Left lung (tissue), 10 donors: ENCODE results near the gene CYP1B1. TPM values are rescaled to one million over a fixed set of nuclear protein-coding genes. Genes with fewer than 3 reads are reported as not detected.

Experiments used
- ATAC-seq: fragments of 200-7000 bp; cut with Tn5 transposase; one replicate; pipeline ENCODE4 v1.9.1; 2020; ENCODE audit warnings: moderate library complexity
- DNase-seq, 4 donors: peaks; one replicate each; pipeline ENCODE4 v3.0.0-alpha.2; 2013 to 2020
- H3K27ac ChIP-seq, 2 donors: fragments of 200-600 bp; sonication (generic) in 1 of 2; one replicate each; pipeline versions ENCODE4 v1.5.0 to v1.8.0; 2020 to 2021
- H3K27me3 ChIP-seq, 2 donors: fragments of 200-600 bp; sonication (generic) in 1 of 2; one replicate each; pipeline versions ENCODE4 v1.5.0 to v1.8.0; 2020 to 2021
- H3K36me3 ChIP-seq, 2 donors: fragments of 200-600 bp; sonication (generic) in 1 of 2; one replicate each; pipeline versions ENCODE4 v1.5.0 to v1.8.0; 2020 to 2021
- H3K4me1 ChIP-seq, 2 donors: fragments of 200-600 bp; one replicate each; pipeline ENCODE4 v1.8.0; 2021
- H3K4me3 ChIP-seq, 2 donors: fragments of 200-600 bp; sonication (generic) in 1 of 2; one replicate each; pipeline versions ENCODE4 v1.5.0 to v1.8.0; 2020 to 2021; ENCODE audit warnings: mild to moderate bottlenecking in 1 of 2
- H3K9me3 ChIP-seq, 2 donors: fragments of 200-600 bp; sonication (generic) in 1 of 2; one replicate each; pipeline versions ENCODE4 v1.5.0 to v1.8.0; 2020 to 2021
- intact Hi-C, 2 donors: fragments of 100-400 bp; cut with DNase I; formaldehyde crosslinking; loops; one replicate each; pipeline versions ENCODE4 v1.11.2 to v1.14.2; 2022
- polyA plus RNA-seq, 6 donors: library from polyadenylated mRNA; unstranded; fragments of 120-200 nt; gene quantifications; one replicate each; pipeline ENCODE4 v1.2.1, GENCODE V29; 2013; ENCODE audit not compliant: insufficient read length in 6 of 6
- total RNA-seq, 2 donors: library from RNA; stranded (reverse); fragmentation: NEBNext Ultra II Directional; extraction: Animal tissue kit (Norgen Biotek cat#: 25700); gene quantifications; one replicate each; pipeline ENCODE4 v1.2.1, GENCODE V29; 2021
- TF ChIP-seq, protein P1 (sequence below), 2 donors: fragments of 200-600 bp; sonication (generic) in 1 of 2; IDR thresholded peaks; one replicate each; pipeline versions ENCODE4 v1.5.0 to v1.8.0; 2021; ENCODE audit warnings: antibody characterized with exemption in 2 of 2
- donor health status: DM: no; HTN: yes; CAD: no.
- donor health status: DM: no; HTN: no; CAD: no.

The CYP1B1 gene
- total and polyA plus RNA-seq, 8 donors: 1.0 to 155 (median 1.6) TPM

- no peak for DNase-seq
- H3K4me1 ChIP-seq: peaks cover 0 to 5% of the 10 kb centered on the region in 2 donors
- intact Hi-C loops: no loop called here
- no peaks in the 10 kb centered on the region for H3K9me3 ChIP-seq
- H3K4me3 ChIP-seq: no peak overlapping the region
- H3K27me3 ChIP-seq: peaks cover 7 to 40% of the 10 kb centered on the region in 2 donors
- no peaks in the 10 kb centered on the region for H3K36me3 ChIP-seq
- ATAC-seq: no peak
- TF ChIP-seq, protein P1, sequence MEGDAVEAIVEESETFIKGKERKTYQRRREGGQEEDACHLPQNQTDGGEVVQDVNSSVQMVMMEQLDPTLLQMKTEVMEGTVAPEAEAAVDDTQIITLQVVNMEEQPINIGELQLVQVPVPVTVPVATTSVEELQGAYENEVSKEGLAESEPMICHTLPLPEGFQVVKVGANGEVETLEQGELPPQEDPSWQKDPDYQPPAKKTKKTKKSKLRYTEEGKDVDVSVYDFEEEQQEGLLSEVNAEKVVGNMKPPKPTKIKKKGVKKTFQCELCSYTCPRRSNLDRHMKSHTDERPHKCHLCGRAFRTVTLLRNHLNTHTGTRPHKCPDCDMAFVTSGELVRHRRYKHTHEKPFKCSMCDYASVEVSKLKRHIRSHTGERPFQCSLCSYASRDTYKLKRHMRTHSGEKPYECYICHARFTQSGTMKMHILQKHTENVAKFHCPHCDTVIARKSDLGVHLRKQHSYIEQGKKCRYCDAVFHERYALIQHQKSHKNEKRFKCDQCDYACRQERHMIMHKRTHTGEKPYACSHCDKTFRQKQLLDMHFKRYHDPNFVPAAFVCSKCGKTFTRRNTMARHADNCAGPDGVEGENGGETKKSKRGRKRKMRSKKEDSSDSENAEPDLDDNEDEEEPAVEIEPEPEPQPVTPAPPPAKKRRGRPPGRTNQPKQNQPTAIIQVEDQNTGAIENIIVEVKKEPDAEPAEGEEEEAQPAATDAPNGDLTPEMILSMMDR (IDR thresholded peaks at IDR 0.05): no peak
- H3K27ac ChIP-seq: no peak overlapping the region
Measured at GRCh38 chr2:38033646-38034045, 42.3 kb downstream of the CYP1B1 start.

DNA sequence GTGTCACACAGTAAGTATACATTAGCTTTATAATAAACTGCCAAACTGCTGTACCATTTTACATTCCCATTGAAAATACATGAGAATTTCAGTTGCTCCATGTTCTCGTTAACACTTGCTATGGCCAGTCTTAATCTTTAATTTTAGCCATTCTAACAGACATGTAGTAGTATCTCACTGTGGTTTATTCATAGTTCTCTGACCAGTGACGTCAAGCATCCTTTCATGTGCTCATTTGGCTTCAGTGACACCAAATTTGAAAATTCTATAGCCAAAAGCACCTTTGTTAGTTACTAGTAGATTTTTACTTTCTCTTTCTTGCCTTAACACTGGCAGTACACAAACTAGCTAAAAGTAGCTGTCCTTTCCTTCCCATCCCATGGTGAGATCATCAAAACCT is 43.0 kb downstream of the CYP1B1 start:
- DNase-seq (no peak), ATAC-seq (no peak)
- Histone ChIP-seq H3K27me3 (peaks cover under 1 to 33% of the 10 kb centered on the region in 2 donors), H3K4me1 (no peaks in the 10 kb centered on the region), H3K4me3 (no peak overlapping the region), H3K27ac (no peak overlapping the region), H3K9me3 (no peaks in the 10 kb centered on the region), H3K36me3 (no peaks in the 10 kb centered on the region)
- TF ChIP-seq, protein P1 (IDR thresholded peaks at IDR 0.05): no peak
- intact Hi-C loops: no loop called here

- no peaks in the 10 kb centered on the region for H3K9me3 ChIP-seq
- H3K36me3 ChIP-seq: no peaks in the 10 kb centered on the region
- no peak overlapping the region for H3K4me3 ChIP-seq
- peaks cover 0 to 11% of the 10 kb centered on the region in 2 donors for H3K27me3 ChIP-seq
- no peaks in the 10 kb centered on the region for H3K4me1 ChIP-seq
- DNase-seq (no peak), ATAC-seq (no peak)
- intact Hi-C loops: no loop called here
- TF ChIP-seq, protein P1 (IDR thresholded peaks at IDR 0.05): no peak
- no peak overlapping the region for H3K27ac ChIP-seq
Measured at GRCh38 chr2:38030635-38031355, 45.2 kb downstream of the CYP1B1 start.

- Histone ChIP-seq H3K9me3 (no peaks in the 10 kb centered on the region), H3K27ac (no peak overlapping the region), H3K27me3 (no peaks in the 10 kb centered on the region), H3K4me3 (no peak overlapping the region), H3K4me1 (no peaks in the 10 kb centered on the region), H3K36me3 (no peaks in the 10 kb centered on the region)
- DNase-seq (no peak), ATAC-seq (no peak)
- TF ChIP-seq, protein P1 (IDR thresholded peaks at IDR 0.05): no peak
- intact Hi-C loops: no loop called here
Measured at GRCh38 chr2:38029512-38029911, 46.4 kb downstream of the CYP1B1 start.

DNA sequence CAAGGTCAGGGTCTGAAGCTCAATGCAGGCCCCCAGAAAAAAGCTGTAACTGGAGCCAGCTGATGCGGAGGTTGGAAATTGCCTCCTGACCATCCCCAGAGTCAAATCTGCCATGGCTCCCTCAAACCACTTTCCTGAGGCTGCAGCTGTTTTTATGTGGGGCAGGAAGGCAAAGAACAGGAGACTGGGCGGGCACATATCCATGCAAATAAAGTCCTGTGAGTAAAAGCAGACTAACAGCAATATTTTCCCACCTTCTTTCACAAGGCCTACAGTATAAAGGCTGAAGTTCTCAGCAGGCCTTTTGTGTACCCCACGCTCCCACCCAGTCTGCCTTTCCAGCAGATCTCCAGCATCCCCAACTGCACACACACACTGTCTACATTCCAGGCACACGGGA is 47.1 kb downstream of the CYP1B1 start:
- Histone ChIP-seq H3K27ac (no peak overlapping the region), H3K9me3 (no peaks in the 10 kb centered on the region), H3K4me3 (no peak overlapping the region), H3K4me1 (no peaks in the 10 kb centered on the region), H3K27me3 (no peaks in the 10 kb centered on the region), H3K36me3 (no peaks in the 10 kb centered on the region)
- DNase-seq (no peak), ATAC-seq (no peak)
- TF ChIP-seq, protein P1 (IDR thresholded peaks at IDR 0.05): no peak
- intact Hi-C loops: no loop called here
